HG03175 (cell line): ENCODE data around the gene GNG3.
"Not testable (repeated sequence)": the region's sequence is repeated elsewhere in the genome, so short reads cannot be mapped to it uniquely, and the experiment has no call there.

Experiments
- ATAC-seq: cut with Tn5 transposase; IDR thresholded peaks from one replicate; pipeline ENCODE4 v1.9.1; 2021; ENCODE audit warnings: mild to moderate bottlenecking, moderate library complexity; ENCODE audit not compliant: unreplicated experiment

Gene GNG3

DNA sequence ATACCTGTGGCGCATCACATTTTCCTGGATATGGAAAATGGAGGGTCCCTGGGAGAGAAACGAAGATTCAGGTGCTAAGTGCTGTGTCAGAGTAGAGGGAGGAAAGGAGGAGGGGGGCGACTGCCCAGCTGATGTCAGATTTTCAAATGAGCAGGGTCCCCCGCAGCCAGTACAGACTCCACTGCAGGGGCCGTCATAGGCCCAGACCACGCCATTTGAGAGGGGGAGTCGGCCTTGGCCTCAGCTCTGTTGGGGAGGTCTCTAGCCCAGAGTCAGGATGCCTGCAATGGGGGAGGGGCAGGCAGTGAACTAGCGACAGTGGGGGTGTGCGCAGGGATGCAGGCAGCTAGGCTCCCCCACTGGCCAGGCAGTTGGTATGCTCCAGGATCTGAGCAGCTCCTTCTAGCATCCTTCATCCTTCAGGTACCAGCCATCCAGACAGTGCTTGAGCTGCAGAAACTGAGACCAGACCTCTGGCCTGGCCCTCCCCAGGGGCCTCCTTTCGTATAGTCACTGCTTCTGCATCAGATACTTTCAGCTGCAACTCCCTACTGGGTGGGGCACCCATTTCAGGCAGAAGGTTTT is at the start of gene GNG3, which contains the start of gene BSCL2:
Gene GNG3, plus strand, starts transcription at position 400 of the 585 bp plus-strand sequence. CDS start 620 bp downstream, outside the sequence.
Gene BSCL2, minus strand, starts transcription at position 148 of the 585 bp plus-strand sequence. CDS start 229 bp downstream, outside the sequence.
- ATAC-seq, result no peak

- ATAC-seq, result peak; percentile 41
Observed at GRCh38 chr11:62664405-62665074, 42.9 kb upstream of the GNG3 start.

DNA sequence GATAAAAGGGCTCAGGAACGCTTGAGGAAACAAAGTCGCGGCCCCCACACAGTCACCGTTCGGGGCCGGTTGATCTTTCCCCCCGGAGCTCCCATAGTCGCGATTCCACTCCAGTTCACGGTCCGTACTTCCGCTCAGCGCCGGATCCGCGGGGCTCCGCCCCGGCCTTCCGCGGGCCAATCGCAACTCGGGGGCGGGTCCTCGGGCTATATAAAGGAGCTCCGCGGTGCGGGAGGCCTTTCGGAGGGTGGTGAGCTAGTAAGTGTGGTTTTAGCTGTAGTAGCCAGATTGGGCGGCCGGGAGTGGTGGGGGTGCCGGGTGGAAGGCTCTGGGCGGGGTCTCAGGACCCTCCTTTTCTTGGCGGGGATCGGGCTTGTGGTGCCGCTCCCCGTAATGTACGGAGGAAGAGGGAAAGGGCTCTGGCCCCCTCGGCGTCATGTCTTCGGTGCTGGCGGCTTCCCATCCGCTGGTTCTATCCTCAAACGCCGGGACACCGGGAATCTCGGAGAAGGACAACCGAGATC is 42.3 kb upstream of the GNG3 start, which contains the start of the genes C11orf98 and CSKMT:
Gene C11orf98, minus strand, starts transcription at position 136 of the 524 bp plus-strand sequence. Its CDS starts 41 bp downstream, at position 95.
Gene CSKMT, plus strand, starts transcription at position 238 of the 524 bp plus-strand sequence. CDS start 568 bp downstream, outside the sequence.
- ATAC-seq, result peak; percentile 87

DNA sequence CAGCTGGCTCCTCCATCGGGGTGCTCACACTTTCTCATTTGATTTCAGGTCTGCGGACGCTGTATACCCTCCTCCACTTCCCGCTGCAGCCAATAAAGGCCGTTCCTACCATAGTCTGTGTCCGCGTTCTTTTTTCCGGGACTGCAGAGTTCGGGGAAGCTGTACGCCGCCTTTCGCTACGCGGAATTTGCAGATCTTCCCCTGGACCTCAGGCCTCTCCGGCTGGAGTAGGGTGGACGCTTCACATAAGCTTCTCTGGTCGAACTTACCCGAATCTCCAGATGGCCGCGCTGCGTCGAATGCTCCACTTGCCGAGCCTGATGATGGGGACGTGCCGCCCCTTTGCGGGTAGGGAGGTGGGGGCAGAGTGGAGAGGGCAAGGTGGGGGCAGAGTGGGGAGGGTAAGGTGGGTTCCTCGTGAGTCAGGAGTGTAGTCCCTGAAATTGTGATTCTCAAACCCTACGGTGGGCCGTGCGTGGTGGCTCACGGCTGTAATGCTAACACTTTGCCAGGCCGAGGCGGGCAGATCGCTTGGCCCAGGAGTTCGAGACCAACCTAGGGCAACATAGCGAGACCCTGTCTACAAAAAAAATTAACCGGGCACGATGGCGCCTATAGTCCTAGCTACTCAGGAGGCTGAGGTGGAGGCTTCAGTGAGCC is 41.7 kb upstream of the GNG3 start:
- ATAC-seq, result peak; percentile 16

DNA sequence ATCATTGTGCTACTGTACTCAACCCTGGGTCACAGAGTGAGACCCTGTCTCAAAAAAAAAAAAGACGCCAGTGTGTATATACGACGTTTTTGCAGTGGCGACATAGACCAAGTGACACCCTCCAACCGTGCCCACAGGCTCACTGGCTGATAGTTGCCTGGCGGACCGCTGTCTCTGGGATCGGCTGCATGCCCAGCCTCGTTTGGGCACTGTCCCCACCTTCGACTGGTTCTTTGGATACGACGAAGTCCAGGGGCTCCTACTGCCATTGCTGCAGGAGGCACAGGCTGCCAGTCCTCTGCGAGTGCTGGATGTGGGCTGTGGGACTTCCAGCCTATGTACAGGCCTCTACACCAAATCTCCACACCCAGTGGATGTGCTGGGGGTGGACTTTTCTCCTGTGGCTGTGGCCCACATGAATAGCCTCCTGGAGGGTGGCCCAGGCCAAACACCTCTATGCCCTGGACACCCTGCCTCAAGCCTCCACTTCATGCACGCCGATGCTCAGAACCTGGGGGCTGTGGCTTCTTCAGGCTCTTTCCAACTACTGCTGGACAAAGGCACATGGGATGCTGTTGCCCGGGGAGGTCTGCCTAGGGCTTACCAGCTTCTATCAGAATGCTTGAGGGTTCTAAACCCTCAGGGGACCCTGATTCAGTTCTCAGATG is 41.1 kb upstream of the GNG3 start:
- no peak for ATAC-seq

DNA sequence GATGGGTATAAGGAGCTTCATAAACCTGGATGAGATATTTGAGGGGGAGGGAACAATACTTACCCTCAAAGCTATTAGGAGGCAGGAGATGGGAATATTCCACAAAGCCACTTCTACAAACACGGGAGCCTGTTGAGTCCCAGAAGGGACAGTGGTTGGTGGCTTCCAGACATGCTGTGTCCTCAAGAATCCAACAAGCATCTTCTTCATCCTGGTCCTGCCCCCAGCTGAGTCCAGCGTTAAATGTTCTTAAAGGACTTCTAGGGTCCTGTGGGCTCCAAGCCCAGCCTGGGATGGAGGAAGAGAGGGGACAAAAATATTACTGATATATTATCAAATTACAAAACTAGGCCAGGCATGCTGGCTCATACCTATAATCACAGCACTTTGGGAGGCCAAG is 40.0 kb upstream of the GNG3 start:
- ATAC-seq, result no peak

DNA sequence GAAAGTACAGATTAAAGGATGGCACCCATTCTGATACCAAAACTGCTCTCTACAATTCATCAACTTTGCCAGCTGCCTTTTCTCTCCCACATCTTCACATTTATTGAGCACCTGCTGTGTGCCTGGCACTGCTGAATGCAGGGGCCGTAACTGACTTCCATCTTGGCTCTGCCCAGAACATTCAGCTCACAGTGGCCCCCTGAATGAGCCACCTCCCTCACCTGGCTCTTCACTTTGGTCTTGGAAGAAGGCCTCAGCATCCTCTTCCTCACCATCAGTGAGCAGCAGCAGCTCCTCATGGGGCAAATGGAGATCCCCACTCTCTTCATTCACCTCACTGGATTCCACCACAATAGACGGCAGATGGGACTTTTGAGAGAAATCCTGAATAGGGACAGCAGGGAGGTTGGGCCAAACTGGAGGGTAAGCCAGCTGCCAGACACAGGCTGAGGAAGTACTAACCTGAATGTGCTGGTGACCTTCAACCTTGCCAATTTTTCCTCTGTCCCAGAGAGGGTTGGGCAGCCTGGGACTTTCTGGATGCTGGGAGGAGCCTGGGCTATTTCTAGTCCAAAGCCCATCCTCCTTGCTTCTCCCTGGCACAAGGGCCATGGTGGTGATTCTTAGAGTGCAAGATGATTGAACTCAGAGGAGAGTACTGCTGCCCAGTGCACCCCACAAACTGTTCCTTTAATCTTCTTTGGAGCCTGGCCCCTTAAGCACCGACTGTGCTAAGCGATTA is 37.9 kb upstream of the GNG3 start:
- no peak for ATAC-seq

GRCh38 chr11:62671236-62671607 is 36.3 kb upstream of the GNG3 start:
- ATAC-seq, result peak; percentile 4

- ATAC-seq, result peak; percentile 72
Observed at GRCh38 chr11:62671608-62672389, 35.7 kb upstream of the GNG3 start, which contains the start of the genes LBHD1 and UQCC3. LBHD1 (minus strand) TSS chr11:62672267; CDS start chr11:62670031, 2,236 bp downstream. UQCC3 (plus strand) TSS chr11:62671673; CDS start chr11:62671746, 73 bp downstream.

DNA sequence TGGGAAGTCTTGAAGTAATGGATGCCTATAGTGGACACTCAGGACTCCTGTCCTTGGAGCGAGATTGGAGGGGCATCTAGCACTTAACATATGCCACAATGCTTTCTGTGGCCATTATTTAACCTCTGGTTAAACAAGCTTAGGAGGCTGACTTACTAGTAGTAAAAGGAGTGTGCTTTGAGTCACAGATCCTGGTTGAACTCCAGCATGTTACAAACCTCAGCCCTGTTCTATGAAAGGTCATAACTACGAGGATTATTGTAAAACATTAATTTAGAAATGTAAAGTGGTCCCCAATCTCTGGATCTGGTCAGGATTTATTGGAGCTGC is 34.3 kb upstream of the GNG3 start:
- no peak for ATAC-seq

GRCh38 chr11:62675415-62675814 is 32.1 kb upstream of the GNG3 start:
- ATAC-seq, result not testable (repeated sequence)

DNA sequence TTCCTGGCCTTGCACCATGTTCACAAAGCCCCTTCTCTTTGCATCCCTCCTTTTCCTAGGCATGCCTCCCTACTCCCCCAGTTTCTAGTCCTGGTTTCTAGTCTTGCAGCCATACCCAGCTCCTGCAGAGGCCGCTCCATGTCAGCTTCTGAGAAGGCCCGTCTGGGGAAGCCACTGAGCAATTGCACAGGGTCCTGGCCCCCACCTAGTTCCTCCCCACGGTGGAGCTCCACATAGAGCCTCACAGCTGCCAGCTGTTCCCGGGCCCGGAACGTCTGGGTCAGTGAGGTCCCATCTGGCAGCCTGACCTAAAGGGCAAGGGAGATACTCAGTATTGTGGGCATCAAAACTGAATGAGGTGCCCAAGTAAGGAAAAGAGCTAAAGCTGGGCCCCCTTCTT is 30.8 kb upstream of the GNG3 start:
- no peak for ATAC-seq

- ATAC-seq, result no peak
Observed at GRCh38 chr11:62677156-62677555, 30.3 kb upstream of the GNG3 start.

DNA sequence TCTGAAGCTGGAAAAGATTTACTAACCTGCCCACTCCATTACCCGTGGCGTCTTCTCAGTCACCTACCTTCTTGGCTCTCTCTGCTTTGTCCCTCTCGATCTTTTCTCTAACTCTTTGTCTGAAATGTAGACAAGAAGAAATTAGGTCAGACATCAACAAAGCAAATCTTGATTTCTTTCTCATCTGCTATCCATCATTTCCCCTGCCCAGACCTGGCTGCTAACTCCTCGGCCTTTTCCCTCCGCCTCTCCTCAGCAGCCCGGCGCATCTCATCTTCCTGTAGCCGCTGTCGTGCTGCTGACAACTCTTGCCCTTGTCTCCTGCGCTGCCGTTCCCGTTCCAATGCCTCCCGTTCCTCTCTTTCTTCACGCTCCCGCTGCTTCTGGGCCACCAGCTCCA is 29.8 kb upstream of the GNG3 start:
- no peak for ATAC-seq

DNA sequence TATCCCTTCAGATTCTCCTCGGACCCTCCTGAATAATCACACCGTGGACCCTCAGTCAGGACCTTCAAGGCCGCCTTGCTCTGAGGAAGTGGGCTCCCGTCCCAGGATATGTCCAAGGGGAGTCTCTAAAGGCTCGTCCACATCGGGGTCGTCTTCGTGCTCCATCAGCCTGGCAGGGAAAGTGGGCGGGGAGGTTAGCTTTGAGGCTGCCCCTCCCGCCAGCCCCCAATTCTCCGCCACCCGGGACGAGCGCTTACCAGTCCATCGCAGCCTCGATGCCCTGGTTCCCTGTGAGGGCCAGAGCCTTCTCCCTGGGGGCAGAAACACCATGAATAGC is 29.1 kb upstream of the GNG3 start:
- ATAC-seq, result no peak

DNA sequence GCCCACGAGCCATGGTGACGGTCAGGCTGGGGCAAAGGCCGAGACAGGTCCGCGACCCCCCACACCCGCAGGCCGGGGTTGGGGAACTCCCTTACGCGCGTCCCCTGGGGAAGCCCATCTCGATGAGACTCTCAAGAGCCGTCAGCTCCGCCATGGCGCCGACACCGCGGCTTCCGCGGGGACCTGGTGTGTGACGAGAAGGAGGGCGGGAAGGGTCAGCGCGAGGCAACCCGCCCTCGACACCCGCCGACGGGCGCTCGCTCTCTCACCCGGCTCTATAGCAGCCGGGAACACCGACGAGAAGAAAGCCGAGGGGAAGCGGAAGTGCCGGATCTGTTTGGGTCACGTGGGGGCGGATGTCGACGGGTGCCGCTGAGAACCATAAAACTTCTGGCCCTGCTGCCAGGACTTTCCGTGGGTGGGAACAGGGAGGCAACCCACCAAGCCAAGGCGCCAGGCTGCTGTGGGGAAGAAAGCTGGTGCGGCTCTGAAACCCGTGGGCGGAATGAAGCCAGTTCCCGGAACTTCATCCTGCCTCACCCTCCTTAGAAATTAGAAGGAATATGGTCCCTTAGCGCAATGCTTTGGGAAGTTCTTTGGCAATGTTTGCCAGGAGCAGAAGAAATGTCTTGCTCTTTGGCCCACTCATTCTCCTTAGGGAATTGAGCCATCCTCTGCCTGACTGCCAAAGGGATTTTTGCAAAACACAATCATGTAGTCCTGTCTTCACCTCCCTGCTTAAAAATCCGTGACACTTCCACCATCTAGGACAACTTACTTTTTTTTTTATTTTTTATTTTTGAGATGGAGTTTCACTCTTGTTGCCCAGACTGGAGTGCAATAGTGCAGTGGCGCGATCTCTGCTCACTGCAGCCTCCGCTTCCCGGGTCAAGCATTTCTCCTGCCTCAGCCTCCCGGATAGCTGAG is 28.4 kb upstream of the GNG3 start, which contains the start of gene UBXN1:
Gene UBXN1, minus strand, starts transcription at position 304 of the 927 bp plus-strand sequence. Its CDS starts 150 bp downstream, at position 154.
- peak; percentile 75 for ATAC-seq

DNA sequence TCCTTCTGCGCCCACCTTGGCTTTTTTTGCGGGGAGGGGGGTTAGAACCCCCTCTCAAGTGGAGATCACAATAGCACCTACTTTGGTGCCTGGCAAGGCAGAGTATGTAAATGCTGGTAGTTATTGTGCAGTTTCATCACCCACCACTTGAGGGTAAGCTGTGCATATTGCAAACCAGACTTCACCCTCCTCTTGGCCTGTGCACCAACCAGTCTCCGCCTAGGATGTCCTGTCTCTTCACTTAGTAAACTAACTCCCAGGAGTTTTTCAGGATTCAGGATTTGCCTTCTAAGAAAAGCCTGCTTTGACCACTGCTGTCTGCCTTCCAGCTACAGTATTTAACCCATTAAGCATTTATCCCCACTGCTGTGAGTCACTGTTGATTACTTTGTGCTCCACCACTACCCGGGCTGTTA is 26.6 kb upstream of the GNG3 start:
- peak; percentile 64 for ATAC-seq

DNA sequence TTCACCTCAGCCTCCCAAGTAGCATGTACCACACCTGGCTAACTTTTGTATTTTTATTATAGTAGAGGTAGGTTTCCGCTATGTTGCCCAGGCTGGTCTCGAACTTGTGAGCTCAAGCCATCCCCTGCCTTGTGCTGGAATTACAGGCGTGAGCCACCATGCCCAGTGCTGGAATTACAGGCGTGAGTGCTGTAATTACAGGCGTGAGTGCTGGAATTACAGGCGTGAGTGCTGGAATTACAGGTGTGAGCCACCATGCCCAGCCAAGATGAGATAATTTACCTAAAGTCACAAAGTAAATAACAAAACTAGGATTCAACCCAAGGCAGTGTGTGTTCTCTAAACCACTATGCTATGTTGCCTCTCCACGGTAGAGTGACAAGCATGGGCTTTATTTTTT is 25.0 kb upstream of the GNG3 start:
- ATAC-seq, result no peak
